WTC11 (cell line): Measurements from ENCODE around the gene STS.

Experiments
- ATF2 ChIP-seq: sonication (generic); formaldehyde crosslinking; IDR thresholded peaks from 2 replicates; pipeline ENCODE4 v1.8.1; 2022; ENCODE audit warnings: low read depth, missing genetic modification reagents, borderline replicate concordance
- ATF3 ChIP-seq: sonication (generic); formaldehyde crosslinking; conservative IDR thresholded peaks from 2 replicates; pipeline ENCODE4 v1.8.1; 2022; ENCODE audit warnings: mild to moderate bottlenecking, missing genetic modification reagents
- CREM ChIP-seq: sonication (generic); formaldehyde crosslinking; IDR thresholded peaks from 2 replicates; pipeline ENCODE4 v1.8.1; 2022; ENCODE audit warnings: mild to moderate bottlenecking, missing genetic modification reagents, moderate library complexity
- CTCF ChIP-seq: fragments of 200-600 bp; IDR thresholded peaks from 2 replicates; pipeline ENCODE4 v1.8.0; 2022; ENCODE audit warnings: antibody characterized with exemption
- ETV6 ChIP-seq: sonication (generic); formaldehyde crosslinking; IDR thresholded peaks from 2 replicates; pipeline ENCODE4 v1.8.1; 2022; ENCODE audit warnings: mild to moderate bottlenecking, missing genetic modification reagents
- NR1H2 ChIP-seq: sonication (generic); formaldehyde crosslinking; IDR thresholded peaks from 2 replicates; pipeline ENCODE4 v1.9.0; 2021; ENCODE audit warnings: mild to moderate bottlenecking, moderate library complexity, missing genetic modification reagents
- TF ChIP-seq, protein P1 (sequence below): fragments of 250-450 bp; sonication (Bioruptor Pico); IDR thresholded peaks from 2 replicates; pipeline ENCODE4 v1.9.0; 2021; ENCODE audit warnings: mild to moderate bottlenecking
- TF ChIP-seq, protein P2 (sequence below): sonication (generic); formaldehyde crosslinking; IDR thresholded peaks from 2 replicates; pipeline ENCODE4 v1.8.1; 2023; ENCODE audit warnings: mild to moderate bottlenecking, missing genetic modification reagents, moderate library complexity
- TF ChIP-seq, protein P3 (sequence below): sonication (generic); formaldehyde crosslinking; IDR thresholded peaks from 2 replicates; pipeline ENCODE4 v1.8.1; 2022; ENCODE audit warnings: low read depth, mild to moderate bottlenecking, moderate library complexity, missing genetic modification reagents, borderline replicate concordance
- TF ChIP-seq, protein P4 (sequence below): sonication (generic); formaldehyde crosslinking; IDR thresholded peaks from 2 replicates; pipeline ENCODE4 v1.8.1; 2023; ENCODE audit warnings: mild to moderate bottlenecking, moderate library complexity, missing genetic modification reagents
- TF ChIP-seq, protein P5 (sequence below): fragments of 250-450 bp; sonication (Bioruptor Pico); IDR thresholded peaks from 2 replicates; pipeline ENCODE4 v1.9.0; 2021; ENCODE audit warnings: moderate library complexity, mild to moderate bottlenecking, inconsistent platforms, borderline replicate concordance

DNA sequence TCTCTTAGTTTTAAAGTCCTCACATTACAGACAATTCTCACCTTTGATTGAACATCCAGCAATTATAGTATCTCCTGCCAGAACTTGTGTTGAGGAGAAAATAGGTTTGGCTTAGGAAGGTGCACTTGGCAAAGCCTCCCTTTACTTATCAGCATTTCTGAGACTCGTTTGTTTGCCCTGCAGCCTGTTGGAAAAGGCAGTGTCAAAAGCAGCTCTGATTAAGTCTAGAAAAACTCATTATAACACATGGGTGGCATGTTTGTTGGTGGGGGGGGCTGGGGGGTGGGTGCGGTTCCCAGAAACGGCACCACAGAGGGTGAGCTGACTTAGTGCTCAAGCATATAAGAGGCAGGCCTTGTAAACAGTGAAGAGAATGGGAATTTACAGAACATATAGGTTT, 22.1 kb downstream of the STS start:
- TF ChIP-seq CTCF (no peak), CREM (CRISPR knock-in tag) (no peak), ETV6 (CRISPR knock-in tag) (no peak), ATF2 (CRISPR knock-in tag) (no peak), NR1H2 (CRISPR knock-in tag) (no peak), ATF3 (CRISPR knock-in tag) (no peak)
- TF ChIP-seq, protein P1, sequence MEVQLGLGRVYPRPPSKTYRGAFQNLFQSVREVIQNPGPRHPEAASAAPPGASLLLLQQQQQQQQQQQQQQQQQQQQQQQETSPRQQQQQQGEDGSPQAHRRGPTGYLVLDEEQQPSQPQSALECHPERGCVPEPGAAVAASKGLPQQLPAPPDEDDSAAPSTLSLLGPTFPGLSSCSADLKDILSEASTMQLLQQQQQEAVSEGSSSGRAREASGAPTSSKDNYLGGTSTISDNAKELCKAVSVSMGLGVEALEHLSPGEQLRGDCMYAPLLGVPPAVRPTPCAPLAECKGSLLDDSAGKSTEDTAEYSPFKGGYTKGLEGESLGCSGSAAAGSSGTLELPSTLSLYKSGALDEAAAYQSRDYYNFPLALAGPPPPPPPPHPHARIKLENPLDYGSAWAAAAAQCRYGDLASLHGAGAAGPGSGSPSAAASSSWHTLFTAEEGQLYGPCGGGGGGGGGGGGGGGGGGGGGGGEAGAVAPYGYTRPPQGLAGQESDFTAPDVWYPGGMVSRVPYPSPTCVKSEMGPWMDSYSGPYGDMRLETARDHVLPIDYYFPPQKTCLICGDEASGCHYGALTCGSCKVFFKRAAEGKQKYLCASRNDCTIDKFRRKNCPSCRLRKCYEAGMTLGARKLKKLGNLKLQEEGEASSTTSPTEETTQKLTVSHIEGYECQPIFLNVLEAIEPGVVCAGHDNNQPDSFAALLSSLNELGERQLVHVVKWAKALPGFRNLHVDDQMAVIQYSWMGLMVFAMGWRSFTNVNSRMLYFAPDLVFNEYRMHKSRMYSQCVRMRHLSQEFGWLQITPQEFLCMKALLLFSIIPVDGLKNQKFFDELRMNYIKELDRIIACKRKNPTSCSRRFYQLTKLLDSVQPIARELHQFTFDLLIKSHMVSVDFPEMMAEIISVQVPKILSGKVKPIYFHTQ: no peak
- TF ChIP-seq, protein P2, sequence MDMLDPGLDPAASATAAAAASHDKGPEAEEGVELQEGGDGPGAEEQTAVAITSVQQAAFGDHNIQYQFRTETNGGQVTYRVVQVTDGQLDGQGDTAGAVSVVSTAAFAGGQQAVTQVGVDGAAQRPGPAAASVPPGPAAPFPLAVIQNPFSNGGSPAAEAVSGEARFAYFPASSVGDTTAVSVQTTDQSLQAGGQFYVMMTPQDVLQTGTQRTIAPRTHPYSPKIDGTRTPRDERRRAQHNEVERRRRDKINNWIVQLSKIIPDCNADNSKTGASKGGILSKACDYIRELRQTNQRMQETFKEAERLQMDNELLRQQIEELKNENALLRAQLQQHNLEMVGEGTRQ (CRISPR knock-in tag): no peak
- TF ChIP-seq, protein P3, sequence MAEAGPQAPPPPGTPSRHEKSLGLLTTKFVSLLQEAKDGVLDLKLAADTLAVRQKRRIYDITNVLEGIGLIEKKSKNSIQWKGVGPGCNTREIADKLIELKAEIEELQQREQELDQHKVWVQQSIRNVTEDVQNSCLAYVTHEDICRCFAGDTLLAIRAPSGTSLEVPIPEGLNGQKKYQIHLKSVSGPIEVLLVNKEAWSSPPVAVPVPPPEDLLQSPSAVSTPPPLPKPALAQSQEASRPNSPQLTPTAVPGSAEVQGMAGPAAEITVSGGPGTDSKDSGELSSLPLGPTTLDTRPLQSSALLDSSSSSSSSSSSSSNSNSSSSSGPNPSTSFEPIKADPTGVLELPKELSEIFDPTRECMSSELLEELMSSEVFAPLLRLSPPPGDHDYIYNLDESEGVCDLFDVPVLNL (CRISPR knock-in tag): no peak
- TF ChIP-seq, protein P4, sequence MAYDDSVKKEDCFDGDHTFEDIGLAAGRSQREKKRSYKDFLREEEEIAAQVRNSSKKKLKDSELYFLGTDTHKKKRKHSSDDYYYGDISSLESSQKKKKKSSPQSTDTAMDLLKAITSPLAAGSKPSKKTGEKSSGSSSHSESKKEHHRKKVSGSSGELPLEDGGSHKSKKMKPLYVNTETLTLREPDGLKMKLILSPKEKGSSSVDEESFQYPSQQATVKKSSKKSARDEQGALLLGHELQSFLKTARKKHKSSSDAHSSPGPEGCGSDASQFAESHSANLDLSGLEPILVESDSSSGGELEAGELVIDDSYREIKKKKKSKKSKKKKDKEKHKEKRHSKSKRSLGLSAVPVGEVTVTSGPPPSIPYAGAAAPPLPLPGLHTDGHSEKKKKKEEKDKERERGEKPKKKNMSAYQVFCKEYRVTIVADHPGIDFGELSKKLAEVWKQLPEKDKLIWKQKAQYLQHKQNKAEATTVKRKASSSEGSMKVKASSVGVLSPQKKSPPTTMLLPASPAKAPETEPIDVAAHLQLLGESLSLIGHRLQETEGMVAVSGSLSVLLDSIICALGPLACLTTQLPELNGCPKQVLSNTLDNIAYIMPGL: no peak
- TF ChIP-seq, protein P5, sequence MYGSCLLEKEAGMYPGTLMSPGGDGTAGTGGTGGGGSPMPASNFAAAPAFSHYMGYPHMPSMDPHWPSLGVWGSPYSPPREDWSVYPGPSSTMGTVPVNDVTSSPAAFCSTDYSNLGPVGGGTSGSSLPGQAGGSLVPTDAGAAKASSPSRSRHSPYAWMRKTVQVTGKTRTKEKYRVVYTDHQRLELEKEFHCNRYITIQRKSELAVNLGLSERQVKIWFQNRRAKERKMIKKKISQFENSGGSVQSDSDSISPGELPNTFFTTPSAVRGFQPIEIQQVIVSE (CRISPR knock-in tag): no peak
